Measurements from ENCODE around the gene CTCF.

The CTCF gene

GRCh38 chr16:67517661-67518423 is 44.5 kb upstream of the CTCF start:
- Histone ChIP-seq H3K4me3 (replicated peaks; ENCODE audit: low read depth, low read length) (peak overlapping the region; percentile 54), H3K27me3 (replicated peaks; ENCODE audit: control insufficient read depth, insufficient read depth, low read length) (no peaks in the 10 kb centered on the region), H3K36me3 (ENCODE audit: control insufficient read depth, insufficient read depth, low read length) (no peaks in the 10 kb centered on the region)
- peak; percentile 81 for DNase-seq (ENCODE audit: extremely low read depth, insufficient read length)
- TF ChIP-seq, protein P1, sequence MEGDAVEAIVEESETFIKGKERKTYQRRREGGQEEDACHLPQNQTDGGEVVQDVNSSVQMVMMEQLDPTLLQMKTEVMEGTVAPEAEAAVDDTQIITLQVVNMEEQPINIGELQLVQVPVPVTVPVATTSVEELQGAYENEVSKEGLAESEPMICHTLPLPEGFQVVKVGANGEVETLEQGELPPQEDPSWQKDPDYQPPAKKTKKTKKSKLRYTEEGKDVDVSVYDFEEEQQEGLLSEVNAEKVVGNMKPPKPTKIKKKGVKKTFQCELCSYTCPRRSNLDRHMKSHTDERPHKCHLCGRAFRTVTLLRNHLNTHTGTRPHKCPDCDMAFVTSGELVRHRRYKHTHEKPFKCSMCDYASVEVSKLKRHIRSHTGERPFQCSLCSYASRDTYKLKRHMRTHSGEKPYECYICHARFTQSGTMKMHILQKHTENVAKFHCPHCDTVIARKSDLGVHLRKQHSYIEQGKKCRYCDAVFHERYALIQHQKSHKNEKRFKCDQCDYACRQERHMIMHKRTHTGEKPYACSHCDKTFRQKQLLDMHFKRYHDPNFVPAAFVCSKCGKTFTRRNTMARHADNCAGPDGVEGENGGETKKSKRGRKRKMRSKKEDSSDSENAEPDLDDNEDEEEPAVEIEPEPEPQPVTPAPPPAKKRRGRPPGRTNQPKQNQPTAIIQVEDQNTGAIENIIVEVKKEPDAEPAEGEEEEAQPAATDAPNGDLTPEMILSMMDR (IDR thresholded peaks at IDR 0.05; ENCODE audit: insufficient read depth, low read length, poor library complexity, severe bottlenecking) = no peak

- H3K27me3 ChIP-seq (replicated peaks; ENCODE audit: control insufficient read depth, insufficient read depth, low read length) = no peaks in the 10 kb centered on the region
- peak overlapping the region; percentile 54 for H3K4me3 ChIP-seq (replicated peaks; ENCODE audit: low read depth, low read length)
- TF ChIP-seq, protein P1 (IDR thresholded peaks at IDR 0.05; ENCODE audit: insufficient read depth, low read length, poor library complexity, severe bottlenecking) = no peak
- no peak for DNase-seq (ENCODE audit: extremely low read depth, insufficient read length)
- no peaks in the 10 kb centered on the region for H3K36me3 ChIP-seq (ENCODE audit: control insufficient read depth, insufficient read depth, low read length)
Measured at GRCh38 chr16:67518676-67519075, 43.6 kb upstream of the CTCF start.

GRCh38 chr16:67519242-67519641 is 43.1 kb upstream of the CTCF start:
- H3K4me3 ChIP-seq (replicated peaks; ENCODE audit: low read depth, low read length) = peak overlapping the region; percentile 54
- TF ChIP-seq, protein P1 (IDR thresholded peaks at IDR 0.05; ENCODE audit: insufficient read depth, low read length, poor library complexity, severe bottlenecking) = no peak

GRCh38 chr16:67521095-67521804 is 41.1 kb upstream of the CTCF start:
- TF ChIP-seq, protein P1 (IDR thresholded peaks at IDR 0.05; ENCODE audit: insufficient read depth, low read length, poor library complexity, severe bottlenecking) = peak; percentile 98
- Histone ChIP-seq H3K4me3 (replicated peaks; ENCODE audit: low read depth, low read length) (peak overlapping the region; percentile 70), H3K27me3 (replicated peaks; ENCODE audit: control insufficient read depth, insufficient read depth, low read length) (no peaks in the 10 kb centered on the region), H3K36me3 (ENCODE audit: control insufficient read depth, insufficient read depth, low read length) (no peaks in the 10 kb centered on the region)
- DNase-seq (ENCODE audit: extremely low read depth, insufficient read length) = peak; percentile 89

More at GRCh38 chr16:67519242-67519641, 43.1 kb upstream of the CTCF start:
- no peak for DNase-seq (ENCODE audit: extremely low read depth, insufficient read length)
- Histone ChIP-seq H3K36me3 (ENCODE audit: control insufficient read depth, insufficient read depth, low read length) (no peaks in the 10 kb centered on the region), H3K27me3 (replicated peaks; ENCODE audit: control insufficient read depth, insufficient read depth, low read length) (no peaks in the 10 kb centered on the region)

DNA sequence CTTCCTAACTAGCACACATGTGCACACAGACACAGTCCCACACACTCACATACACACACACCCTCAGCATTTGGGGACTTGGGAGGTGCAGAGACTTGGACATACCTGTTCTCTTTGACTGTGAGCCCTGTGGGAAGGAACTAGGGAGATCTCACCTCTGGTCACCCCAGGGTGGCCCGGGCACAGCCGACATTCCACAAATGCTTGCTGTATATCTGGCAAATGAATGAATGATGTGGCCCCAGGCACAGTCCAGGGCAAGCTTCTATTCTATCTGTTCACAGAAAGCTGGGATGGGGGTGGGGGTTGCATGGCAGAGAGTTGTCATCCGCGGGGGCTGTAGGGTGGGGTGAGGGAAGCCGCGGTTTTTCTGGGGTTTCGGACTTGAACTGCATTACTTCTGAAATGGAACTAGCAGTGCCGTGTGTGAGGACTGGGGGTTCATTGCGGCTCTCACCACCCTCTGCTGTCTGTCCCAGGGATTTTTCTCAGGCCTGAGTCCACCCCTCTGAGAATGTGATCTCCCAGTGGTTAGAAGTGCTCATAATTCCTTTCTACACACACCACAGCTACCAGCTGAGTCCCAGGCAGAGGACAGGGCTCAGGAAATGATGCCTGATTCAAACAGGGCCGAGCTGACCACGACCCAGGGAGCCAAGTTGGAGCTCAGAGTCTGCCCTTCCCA is 37.0 kb upstream of the CTCF start:
- H3K36me3 ChIP-seq (ENCODE audit: control insufficient read depth, insufficient read depth, low read length) = no peaks in the 10 kb centered on the region
- H3K4me3 ChIP-seq (replicated peaks; ENCODE audit: low read depth, low read length) = no peak overlapping the region
- DNase-seq (ENCODE audit: extremely low read depth, insufficient read length) = no peak
- H3K27me3 ChIP-seq (replicated peaks; ENCODE audit: control insufficient read depth, insufficient read depth, low read length) = no peaks in the 10 kb centered on the region
- TF ChIP-seq, protein P1 (IDR thresholded peaks at IDR 0.05; ENCODE audit: insufficient read depth, low read length, poor library complexity, severe bottlenecking) = no peak
